Endothelial cell of umbilical vein (primary cell): Measurements from ENCODE around the gene RBM47. TPM values are rescaled to one million over a fixed set of nuclear protein-coding genes. Genes with fewer than 3 reads are reported as not detected.

Source experiments
- BruUV-seq: library from RNA; stranded (reverse); fragments of 400-500 nt; replicated peaks from 2 replicates; lab custom pipeline; 2021; lab: Mats Ljungman, UMichigan
- CTCF ChIA-PET: fragments of 300-600, 350-600 bp; sonication (Branson Sonifier 250); formaldehyde crosslinking; loops from one replicate; lab custom pipeline; 2021; ENCODE audit warnings: antibody characterized with exemption, inconsistent platforms; lab: Charles Lee
- POLR2A ChIA-PET: fragments of 300-600, 350-600 bp; sonication (Branson Sonifier 250); formaldehyde crosslinking; loops from one replicate; lab custom pipeline; 2021; ENCODE audit warnings: antibody characterized with exemption, inconsistent platforms; lab: Charles Lee
- DNase-seq: peaks from one replicate; pipeline ENCODE4 v3.0.0-alpha.2; 2011; ENCODE audit warnings: low read depth, low spot score
- FAIRE-seq: peaks from 2 replicates; lab custom pipeline; 2011; peaks lifted over from hg19 to GRCh38; lab: Jason Lieb, UNC
- H2AFZ ChIP-seq: 2 replicates; pipeline ENCODE4 v1.6.0; 2012; ENCODE audit warnings: low read depth, low read length, control low read depth, inconsistent platforms
- H3K27ac ChIP-seq: 2 replicates; pipeline ENCODE4 v1.5.1; 2011; ENCODE audit warnings: low read depth, mild to moderate bottlenecking, control low read depth, low read length, moderate library complexity; ENCODE audit not compliant: insufficient read depth
- H3K27me3 ChIP-seq, 2 experiments: 2 replicates each; pipeline versions ENCODE4 v1.6.0 to v1.6.1; 2011; ENCODE audit warnings: low read length in 2 of 2, mixed read lengths in 1 of 2; ENCODE audit not compliant: control insufficient read depth in 2 of 2, insufficient read depth in 2 of 2
- H3K36me3 ChIP-seq, 2 experiments: 2 replicates in 1 of 2; 3 replicates in 1 of 2; pipeline ENCODE4 v1.5.1; 2011; ENCODE audit warnings: low read length in 2 of 2, mild to moderate bottlenecking in 1 of 2, moderate library complexity in 1 of 2; ENCODE audit not compliant: control insufficient read depth in 2 of 2, insufficient read depth in 2 of 2; ENCODE audit errors: extremely low read depth in 1 of 2
- H3K4me1 ChIP-seq: 3 replicates; pipeline ENCODE4 v1.5.1; 2011; ENCODE audit warnings: mild to moderate bottlenecking, low read length; ENCODE audit not compliant: control insufficient read depth, insufficient read depth; ENCODE audit errors: extremely low read depth
- H3K4me2 ChIP-seq: 2 replicates; pipeline ENCODE4 v1.6.1; 2011; ENCODE audit warnings: low read length, control low read depth, mixed read lengths; ENCODE audit not compliant: insufficient read depth
- H3K4me3 ChIP-seq, 3 experiments: fragments of 200-600 bp in 1 of 3; sonication (generic), shearing (Covaris generic) in 1 of 3; replicated peaks in 1 of 3; 2 replicates each; pipeline ENCODE4 v1.5.1; 2011 to 2016; ENCODE audit warnings: control low read depth in 3 of 3, low read length in 3 of 3, mild to moderate bottlenecking in 2 of 3, inconsistent platforms in 1 of 3, low read depth in 1 of 3, moderate library complexity in 1 of 3; ENCODE audit not compliant: insufficient read depth in 1 of 3
- H3K79me2 ChIP-seq: 2 replicates; pipeline ENCODE4 v1.6.0; 2012; ENCODE audit warnings: low read length, inconsistent platforms; ENCODE audit not compliant: control insufficient read depth, insufficient read depth
- H3K9ac ChIP-seq: replicated peaks from 2 replicates; pipeline ENCODE3; 2011; ENCODE audit warnings: low read length, control low read depth; ENCODE audit not compliant: insufficient read depth; ENCODE audit errors: extremely low read depth
- H3K9me1 ChIP-seq: replicated peaks from 3 replicates; pipeline ENCODE4 v1.6.0; 2011; ENCODE audit warnings: mild to moderate bottlenecking, low read length; ENCODE audit not compliant: control insufficient read depth, insufficient read depth; ENCODE audit errors: extremely low read depth
- H3K9me3 ChIP-seq: replicated peaks from 2 replicates; pipeline ENCODE4 v1.5.1; 2012; ENCODE audit warnings: low read length, inconsistent platforms; ENCODE audit not compliant: control insufficient read depth, insufficient read depth
- H4K20me1 ChIP-seq: replicated peaks from 2 replicates; pipeline ENCODE3; 2011; ENCODE audit warnings: mild to moderate bottlenecking, low read length; ENCODE audit not compliant: control insufficient read depth, insufficient read depth; ENCODE audit errors: extremely low read depth
- EZH2 ChIP-seq: IDR thresholded peaks from 2 replicates; pipeline ENCODE4 v1.6.1; 2012; ENCODE audit warnings: borderline replicate concordance, low read depth, mild to moderate bottlenecking, moderate library complexity, low read length, inconsistent platforms; ENCODE audit not compliant: severe bottlenecking
- FOS ChIP-seq: IDR thresholded peaks from 2 replicates; pipeline ENCODE4 v1.6.1; 2011; ENCODE audit warnings: mild to moderate bottlenecking, low read length, moderate library complexity, borderline replicate concordance; ENCODE audit not compliant: insufficient read depth
- GATA2 ChIP-seq: IDR thresholded peaks from 2 replicates; pipeline ENCODE4 v1.7.0; 2011; ENCODE audit warnings: low read depth, mild to moderate bottlenecking, moderate library complexity, mixed read lengths, low read length; ENCODE audit not compliant: insufficient read length, insufficient read depth
- JUN ChIP-seq: IDR thresholded peaks from 2 replicates; pipeline ENCODE4 v1.6.1; 2011; ENCODE audit warnings: borderline replicate concordance, low read depth; ENCODE audit not compliant: insufficient read length, insufficient read depth
- MAX ChIP-seq: IDR thresholded peaks from 2 replicates; pipeline ENCODE4 v1.6.1; 2011; ENCODE audit not compliant: insufficient read depth, insufficient read length
- POLR2A ChIP-seq: IDR thresholded peaks from 2 replicates; pipeline ENCODE4 v1.6.1; 2012; ENCODE audit warnings: low read depth, mild to moderate bottlenecking, control low read depth, low read length
- POLR2AphosphoS5 ChIP-seq: IDR thresholded peaks from 2 replicates; pipeline ENCODE4 v1.6.1; 2012; ENCODE audit warnings: low read depth, mild to moderate bottlenecking, control low read depth, low read length, moderate library complexity; ENCODE audit not compliant: insufficient read depth
- dilution Hi-C: fragments of 300-500 bp; cut with MboI; formaldehyde crosslinking; loops from one replicate; pipeline ENCODE4 v1.15.0; 2019; ENCODE audit warnings: low sequenced_read_pairs; ENCODE audit not compliant: extremely low pct_ligation_motif_present
- intact Hi-C: fragments of 100-400 bp; cut with micrococcal nuclease; formaldehyde crosslinking; loops from one replicate; pipeline ENCODE4 v1.10.0; 2022
- microRNA-seq: library from miRNA; unstranded; fragments of <30 nt; microRNA quantifications from one replicate; pipeline ENCODE4 v1.2.0, GENCODE V29; 2021; ENCODE audit warnings: borderline number of aligned reads, borderline replicate concordance
- polyA plus RNA-seq, 4 experiments: library from polyadenylated mRNA; depleted of rRNA in 3 of 4; stranded (reverse) in 3 of 4; unstranded in 1 of 4; fragments of >200 nt; gene quantifications; 2 replicates each; pipeline versions ENCODE4 v1.2.1 to v1.2.3, GENCODE V29; 2011 to 2012; ENCODE audit warnings: missing spikeins in 1 of 4
- small RNA-seq: library from RNA; depleted of rRNA; stranded (forward); fragments of <200 nt; gene quantifications from one replicate; pipeline ENCODE3, GENCODE V24; 2012; ENCODE audit warnings: low replicate concordance, low read depth; ENCODE audit not compliant: insufficient read depth, insufficient read length
- total RNA-seq: library from RNA; stranded (reverse); gene quantifications from 2 replicates; pipeline ENCODE4 v1.2.3, GENCODE V29; 2021
- TF ChIP-seq, protein P1 (sequence below), 2 donors: IDR thresholded peaks; 1 replicate in 1 of 2; 2 replicates in 1 of 2; pipeline ENCODE4 v1.5.1; 2011; ENCODE audit warnings: low read length in 2 of 2, mild to moderate bottlenecking in 2 of 2, moderate library complexity in 2 of 2, control low read depth in 1 of 2, inconsistent platforms in 1 of 2, low read depth in 1 of 2; ENCODE audit not compliant: insufficient read depth in 1 of 2; ENCODE audit errors: extremely low read depth in 1 of 2

Gene RBM47
- total and polyA plus RNA-seq, 2 donors (not counting 3 experiments of a cell fraction or from before 2014, with no cell fraction given) = not detected

GRCh38 chr4:40373636-40374035 lies 256.0 kb downstream of the RBM47 start:
- intact Hi-C loops (no loop called here), dilution Hi-C loops (no loop called here)
- ChIA-PET CTCF (interaction anchor here (0.5 kb wide), 1 partner anchor 342 kb away, joined by 3 read pairs; no protein-coding TSS in a partner anchor), POLR2A (no interaction called here)
- Histone ChIP-seq H3K4me2 (no peak overlapping the region), H3K9ac (no peak overlapping the region), H3K36me3 (no peaks in the 10 kb centered on the region), H3K27me3 (peaks cover 0 to 3% of the 10 kb centered on the region in 2 experiments), H3K27ac (no peak overlapping the region), H3K79me2 (no peaks in the 10 kb centered on the region), H3K9me1 (no peaks in the 10 kb centered on the region), H2AFZ (no peak overlapping the region), H4K20me1 (no peaks in the 10 kb centered on the region), H3K9me3 (no peaks in the 10 kb centered on the region), H3K4me1 (no peaks in the 10 kb centered on the region), H3K4me3 (no peak overlapping the region)
- no TSS peak for BruUV-seq
- no peak for FAIRE-seq
- DNase-seq = no peak
- TF ChIP-seq MAX (no peak), EZH2 (no peak), GATA2 (no peak), FOS (no peak), POLR2A (no peak), JUN (no peak), POLR2AphosphoS5 (no peak)
- TF ChIP-seq, protein P1, sequence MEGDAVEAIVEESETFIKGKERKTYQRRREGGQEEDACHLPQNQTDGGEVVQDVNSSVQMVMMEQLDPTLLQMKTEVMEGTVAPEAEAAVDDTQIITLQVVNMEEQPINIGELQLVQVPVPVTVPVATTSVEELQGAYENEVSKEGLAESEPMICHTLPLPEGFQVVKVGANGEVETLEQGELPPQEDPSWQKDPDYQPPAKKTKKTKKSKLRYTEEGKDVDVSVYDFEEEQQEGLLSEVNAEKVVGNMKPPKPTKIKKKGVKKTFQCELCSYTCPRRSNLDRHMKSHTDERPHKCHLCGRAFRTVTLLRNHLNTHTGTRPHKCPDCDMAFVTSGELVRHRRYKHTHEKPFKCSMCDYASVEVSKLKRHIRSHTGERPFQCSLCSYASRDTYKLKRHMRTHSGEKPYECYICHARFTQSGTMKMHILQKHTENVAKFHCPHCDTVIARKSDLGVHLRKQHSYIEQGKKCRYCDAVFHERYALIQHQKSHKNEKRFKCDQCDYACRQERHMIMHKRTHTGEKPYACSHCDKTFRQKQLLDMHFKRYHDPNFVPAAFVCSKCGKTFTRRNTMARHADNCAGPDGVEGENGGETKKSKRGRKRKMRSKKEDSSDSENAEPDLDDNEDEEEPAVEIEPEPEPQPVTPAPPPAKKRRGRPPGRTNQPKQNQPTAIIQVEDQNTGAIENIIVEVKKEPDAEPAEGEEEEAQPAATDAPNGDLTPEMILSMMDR (IDR thresholded peaks at IDR 0.05; ENCODE audit: extremely low read depth in 1 of 2, insufficient read depth in 1 of 2, low read depth in 1 of 2, low read length in 2 of 2) = no peak

Small RNA genes lying within 50 kb of the gene (microRNA-seq; reads per million reads assigned to microRNA genes)
- gene MIR4802 = not detected

Small RNA genes lying within 50 kb of the gene (small RNA-seq; reads per million reads assigned to genes)
- gene AC098869.1 (not detected), gene MIR4802 (not detected), gene RNU7-74P (not detected)

Other genes with a start within 250 kb of the RBM47 start
- 0.18 and 0.20 TPM in 2 replicates for gene NSUN7, start 120.1 kb upstream of the RBM47 start, total RNA-seq
- gene NSUN7, start 120.1 kb upstream of the RBM47 start, polyA plus RNA-seq = 0.03 TPM in 1 of 2 replicates, not detected in the other